HCT116 (cell line): ENCODE data around the gene GPR52. TPM values are rescaled to one million over a fixed set of nuclear protein-coding genes. Genes with fewer than 3 reads are reported as not detected.

Source experiments
- ATAC-seq: fragments of 200-7000 bp; cut with Tn5 transposase; 2 replicates; pipeline ENCODE4 v1.9.1; 2020; ENCODE audit warnings: mild to moderate bottlenecking, moderate library complexity
- BruUV-seq: library from RNA; stranded (reverse); fragments of 400-500 nt; replicated peaks from 2 replicates; lab custom pipeline; 2021; lab: Mats Ljungman, UMichigan
- CTCF ChIA-PET: fragments of 300-600 bp; sonication (Branson Sonifier 250); formaldehyde crosslinking; loops from one replicate; lab custom pipeline; 2021; ENCODE audit warnings: antibody characterized with exemption; lab: Charles Lee
- POLR2A ChIA-PET: fragments of 300-600, 350-600 bp; sonication (Branson Sonifier 250); formaldehyde crosslinking; loops from one replicate; lab custom pipeline; 2021; ENCODE audit warnings: antibody characterized with exemption; lab: Charles Lee
- RAD21 ChIA-PET, 2 experiments: fragments of 300-600 bp; sonication (Branson Sonifier 250); formaldehyde crosslinking; loops; one replicate each; lab custom pipeline; 2023; ENCODE audit warnings: low total read pairs in 2 of 2; ENCODE audit not compliant: uncharacterized antibody in 2 of 2, unreplicated experiment in 2 of 2, low non-redundant PET in 1 of 2; lab: Charles Lee
- DNase-seq: peaks from one replicate; pipeline ENCODE4 v3.0.0-alpha.2; 2010; ENCODE audit warnings: low read depth, low spot score
- H2AFZ ChIP-seq: fragments of 200-600 bp; shearing (Covaris generic), sonication (generic); 2 replicates; pipeline ENCODE4 v1.6.1; 2017; ENCODE audit warnings: low read depth, mixed run types, mixed read lengths, antibody characterized with exemption, low read length; ENCODE audit not compliant: poor library complexity, severe bottlenecking
- H3K27ac ChIP-seq: 2 replicates; pipeline ENCODE4 v1.5.1; 2012; ENCODE audit warnings: low read depth, low read length
- H3K27me3 ChIP-seq: fragments of 200-600 bp; sonication (generic); 2 replicates; pipeline ENCODE4 v1.6.1; 2016; ENCODE audit warnings: mixed run types, low read length, mixed read lengths; ENCODE audit not compliant: insufficient read depth
- H3K36me3 ChIP-seq, 2 experiments: fragments of 200-500 bp in 1 of 2; fragments of 200-600 bp in 1 of 2; sonication (Bioruptor generic) in 1 of 2; sonication (generic) in 1 of 2; 2 replicates each; pipeline versions ENCODE4 v1.5.1 to v1.6.1; 2014 to 2016; ENCODE audit warnings: low read length in 2 of 2, inconsistent platforms in 1 of 2, mixed read lengths in 1 of 2, mixed run types in 1 of 2; ENCODE audit not compliant: insufficient read depth in 2 of 2, control insufficient read depth in 1 of 2
- H3K4me1 ChIP-seq, 2 experiments: fragments of 200-600 bp in 1 of 2; sonication (generic) in 1 of 2; 2 replicates each; pipeline versions ENCODE4 v1.5.1 to v1.6.1; 2012 to 2017; ENCODE audit warnings: low read length in 2 of 2, inconsistent platforms in 1 of 2, mild to moderate bottlenecking in 1 of 2, mixed read lengths in 1 of 2, mixed run types in 1 of 2, moderate library complexity in 1 of 2; ENCODE audit not compliant: insufficient read depth in 2 of 2, control insufficient read depth in 1 of 2
- H3K4me2 ChIP-seq: fragments of 200-600 bp; sonication (generic); 2 replicates; pipeline ENCODE4 v1.6.1; 2017; ENCODE audit warnings: mixed run types, low read length, mixed read lengths
- H3K4me3 ChIP-seq, 2 experiments: fragments of 200-600 bp in 1 of 2; sonication (generic) in 1 of 2; replicated peaks in 1 of 2; 2 replicates each; pipeline ENCODE4 v1.5.1; 2011 to 2016; ENCODE audit warnings: low read length in 2 of 2, control low read depth in 1 of 2, low read depth in 1 of 2, mild to moderate bottlenecking in 1 of 2, mixed read lengths in 1 of 2, mixed run types in 1 of 2
- H3K79me2 ChIP-seq: fragments of 200-600 bp; sonication (generic); 2 replicates; pipeline ENCODE4 v1.6.1; 2017; ENCODE audit warnings: mild to moderate bottlenecking, mixed run types, low read length, moderate library complexity, mixed read lengths; ENCODE audit not compliant: insufficient read depth
- H3K9ac ChIP-seq: fragments of 200-600 bp; sonication (generic); 2 replicates; pipeline ENCODE4 v1.6.1; 2016; ENCODE audit warnings: low read length, mixed read lengths
- H3K9me2 ChIP-seq: fragments of 200-600 bp; sonication (generic), shearing (Covaris generic); 2 replicates; pipeline ENCODE4 v1.6.1; 2017; ENCODE audit warnings: mixed run types, mild to moderate bottlenecking, moderate library complexity; ENCODE audit not compliant: insufficient read depth
- H3K9me3 ChIP-seq, 2 experiments: fragments of 200-500 bp in 1 of 2; fragments of 200-600 bp in 1 of 2; sonication (Bioruptor generic) in 1 of 2; sonication (generic) in 1 of 2; 2 replicates each; pipeline ENCODE4 v1.6.1; 2014 to 2017; ENCODE audit warnings: low read length in 2 of 2, mixed read lengths in 2 of 2, inconsistent platforms in 1 of 2, low read depth in 1 of 2, mild to moderate bottlenecking in 1 of 2, mixed run types in 1 of 2, moderate library complexity in 1 of 2; ENCODE audit not compliant: control insufficient read depth in 1 of 2, insufficient read depth in 1 of 2
- H4K20me1 ChIP-seq: fragments of 200-600 bp; sonication (generic), shearing (Covaris generic); 2 replicates; pipeline ENCODE4 v1.6.1; 2017; ENCODE audit warnings: mixed run types, mild to moderate bottlenecking, moderate library complexity; ENCODE audit not compliant: insufficient read depth
- EGR1 ChIP-seq: IDR thresholded peaks from 2 replicates; pipeline ENCODE4 v1.6.1; 2012; ENCODE audit warnings: low read depth
- EZH2 ChIP-seq: fragments of 200-600 bp; sonication (generic); IDR thresholded peaks from 2 replicates; pipeline ENCODE4 v1.6.1; 2017; ENCODE audit warnings: antibody characterized with exemption, mixed run types
- EZH2phosphoT487 ChIP-seq: fragments of 200-600 bp; IDR thresholded peaks from 2 replicates; pipeline ENCODE4 v1.6.1; 2018; ENCODE audit warnings: antibody characterized with exemption, borderline replicate concordance
- FOSL1 ChIP-seq: IDR thresholded peaks from 2 replicates; pipeline ENCODE4 v1.6.1; 2012; ENCODE audit warnings: low read depth
- JUND ChIP-seq: IDR thresholded peaks from 2 replicates; pipeline ENCODE4 v1.6.1; 2012
- RAD21 ChIP-seq: IDR thresholded peaks from 2 replicates; pipeline ENCODE4 v1.6.1; 2012; ENCODE audit warnings: low read depth, mild to moderate bottlenecking
- SP1 ChIP-seq: IDR thresholded peaks from 2 replicates; pipeline ENCODE4 v1.6.1; 2012; ENCODE audit warnings: low read depth
- SRF ChIP-seq: IDR thresholded peaks from 2 replicates; pipeline ENCODE4 v1.6.1; 2012; ENCODE audit warnings: low read depth
- TCF7L2 ChIP-seq: IDR thresholded peaks from 2 replicates; pipeline ENCODE4 v1.7.0; 2011; ENCODE audit warnings: borderline replicate concordance, inconsistent platforms; ENCODE audit not compliant: insufficient read depth, insufficient read length; ENCODE audit errors: extremely low read depth
- YY1 ChIP-seq: IDR thresholded peaks from 2 replicates; pipeline ENCODE4 v1.6.1; 2011; ENCODE audit warnings: low read length, low read depth, moderate library complexity, mild to moderate bottlenecking; ENCODE audit not compliant: insufficient replicate concordance; ENCODE audit errors: extremely low read depth
- ZNF274 ChIP-seq: fragments of 200-500 bp; sonication (Bioruptor generic); IDR thresholded peaks from 2 replicates; pipeline ENCODE4 v1.6.1; 2014; ENCODE audit warnings: mild to moderate bottlenecking, low read depth, low read length, inconsistent platforms
- intact Hi-C: fragments of 100-400 bp; cut with micrococcal nuclease; formaldehyde crosslinking; loops from 2 replicates; pipeline ENCODE4 v1.10.0; 2022
- total RNA-seq: library from RNA; stranded (reverse); gene quantifications from one replicate; pipeline ENCODE4 v1.2.1, GENCODE V29; 2021; ENCODE audit not compliant: unreplicated experiment
- TF ChIP-seq, protein P1 (sequence below): IDR thresholded peaks from 2 replicates; pipeline ENCODE4 v1.6.1; 2012
- TF ChIP-seq, protein P2 (sequence below): IDR thresholded peaks from 2 replicates; pipeline ENCODE4 v1.6.1; 2011; ENCODE audit warnings: mild to moderate bottlenecking, low read length, moderate library complexity; ENCODE audit not compliant: insufficient replicate concordance; ENCODE audit errors: extremely low read depth
- TF ChIP-seq, protein P3 (sequence below): IDR thresholded peaks from 2 replicates; pipeline ENCODE4 v1.6.1; 2012; ENCODE audit warnings: low read depth

Gene GPR52
- total RNA-seq, 1 experiment from 2014 or later, result 0.34 TPM

DNA sequence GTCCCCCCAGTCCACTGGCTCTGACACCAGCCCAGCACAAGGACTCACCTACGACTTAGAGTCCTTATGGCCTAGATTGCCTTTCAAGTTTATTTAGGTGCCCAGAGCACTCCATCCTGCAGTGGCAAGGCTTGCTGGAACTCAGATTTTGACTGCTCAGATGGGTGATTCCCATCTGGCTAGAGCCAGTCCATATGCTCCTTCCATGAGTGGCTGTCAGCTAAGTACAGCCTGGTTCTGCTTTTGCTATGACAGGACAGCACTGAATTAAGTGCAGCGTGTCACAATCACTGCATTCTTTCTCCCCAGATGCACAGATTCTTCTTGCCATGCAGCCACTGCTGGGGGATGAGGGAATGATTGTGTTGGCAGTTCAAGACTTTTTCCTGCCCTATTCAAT lies 43.8 kb downstream of the GPR52 start:
- no peaks in the 10 kb centered on the region for H4K20me1 ChIP-seq
- H3K9me2 ChIP-seq, result no peaks in the 10 kb centered on the region; the same call in 1 of the 2 replicates
- H3K79me2 ChIP-seq, result no peaks in the 10 kb centered on the region; the same call in 1 of the 2 replicates
- no peak overlapping the region for H3K4me3 ChIP-seq
- H3K27me3 ChIP-seq, result no peaks in the 10 kb centered on the region
- no peak overlapping the region for H3K4me2 ChIP-seq
- H3K9me3 ChIP-seq, result no peaks in the 10 kb centered on the region
- ATAC-seq (no peak), DNase-seq (no peak)
- ChIA-PET POLR2A (no interaction called here), RAD21 (no interaction called here), CTCF (no interaction called here)
- H3K4me1 ChIP-seq, result no peaks in the 10 kb centered on the region
- TF ChIP-seq SRF, result no peak
- TF ChIP-seq, protein P1, sequence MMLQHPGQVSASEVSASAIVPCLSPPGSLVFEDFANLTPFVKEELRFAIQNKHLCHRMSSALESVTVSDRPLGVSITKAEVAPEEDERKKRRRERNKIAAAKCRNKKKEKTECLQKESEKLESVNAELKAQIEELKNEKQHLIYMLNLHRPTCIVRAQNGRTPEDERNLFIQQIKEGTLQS, result no peak
- no peak for TF ChIP-seq SP1
- TF ChIP-seq ZNF274, result no peak
- no peak for TF ChIP-seq TCF7L2
- no TSS peak for BruUV-seq
- H3K36me3 ChIP-seq, result no peaks in the 10 kb centered on the region
- no peak overlapping the region for H2AFZ ChIP-seq
- intact Hi-C loops, result no loop called here
- no peak overlapping the region for H3K27ac ChIP-seq
- H3K9ac ChIP-seq, result no peak overlapping the region

DNA sequence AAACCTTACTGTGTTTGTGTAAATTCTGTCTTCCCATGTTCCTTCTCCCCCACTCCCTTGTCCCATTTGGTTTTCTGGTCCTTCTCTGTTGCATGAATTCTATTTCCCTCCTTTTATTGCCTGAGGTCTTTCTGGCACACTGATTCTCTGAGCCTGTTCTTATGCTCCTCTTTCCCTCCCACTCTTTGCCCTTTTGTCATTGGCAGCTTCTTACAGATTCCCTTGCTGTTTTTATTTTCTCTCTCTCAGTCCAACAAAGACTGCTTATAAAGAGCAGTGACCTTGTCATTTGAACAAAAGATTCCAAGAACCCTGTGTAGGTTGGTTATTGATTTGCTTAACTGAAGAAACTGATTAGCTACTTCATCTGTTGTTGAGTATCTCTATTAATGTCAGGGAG lies 49.7 kb downstream of the GPR52 start:
- no TSS peak for BruUV-seq
- intact Hi-C loops, result no loop called here
- CTCF ChIA-PET, result no interaction called here
- TF ChIP-seq EZH2phosphoT487, result no peak
- TF ChIP-seq, protein P2, sequence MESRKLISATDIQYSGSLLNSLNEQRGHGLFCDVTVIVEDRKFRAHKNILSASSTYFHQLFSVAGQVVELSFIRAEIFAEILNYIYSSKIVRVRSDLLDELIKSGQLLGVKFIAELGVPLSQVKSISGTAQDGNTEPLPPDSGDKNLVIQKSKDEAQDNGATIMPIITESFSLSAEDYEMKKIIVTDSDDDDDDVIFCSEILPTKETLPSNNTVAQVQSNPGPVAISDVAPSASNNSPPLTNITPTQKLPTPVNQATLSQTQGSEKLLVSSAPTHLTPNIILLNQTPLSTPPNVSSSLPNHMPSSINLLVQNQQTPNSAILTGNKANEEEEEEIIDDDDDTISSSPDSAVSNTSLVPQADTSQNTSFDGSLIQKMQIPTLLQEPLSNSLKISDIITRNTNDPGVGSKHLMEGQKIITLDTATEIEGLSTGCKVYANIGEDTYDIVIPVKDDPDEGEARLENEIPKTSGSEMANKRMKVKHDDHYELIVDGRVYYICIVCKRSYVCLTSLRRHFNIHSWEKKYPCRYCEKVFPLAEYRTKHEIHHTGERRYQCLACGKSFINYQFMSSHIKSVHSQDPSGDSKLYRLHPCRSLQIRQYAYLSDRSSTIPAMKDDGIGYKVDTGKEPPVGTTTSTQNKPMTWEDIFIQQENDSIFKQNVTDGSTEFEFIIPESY, result no peak
- no peak for TF ChIP-seq EZH2
- no peak for TF ChIP-seq SRF
- no peak for TF ChIP-seq FOSL1
- TF ChIP-seq JUND, result no peak
- no peak for TF ChIP-seq TCF7L2
- TF ChIP-seq, protein P1, result no peak
- no peak for TF ChIP-seq EGR1
- TF ChIP-seq, protein P3, sequence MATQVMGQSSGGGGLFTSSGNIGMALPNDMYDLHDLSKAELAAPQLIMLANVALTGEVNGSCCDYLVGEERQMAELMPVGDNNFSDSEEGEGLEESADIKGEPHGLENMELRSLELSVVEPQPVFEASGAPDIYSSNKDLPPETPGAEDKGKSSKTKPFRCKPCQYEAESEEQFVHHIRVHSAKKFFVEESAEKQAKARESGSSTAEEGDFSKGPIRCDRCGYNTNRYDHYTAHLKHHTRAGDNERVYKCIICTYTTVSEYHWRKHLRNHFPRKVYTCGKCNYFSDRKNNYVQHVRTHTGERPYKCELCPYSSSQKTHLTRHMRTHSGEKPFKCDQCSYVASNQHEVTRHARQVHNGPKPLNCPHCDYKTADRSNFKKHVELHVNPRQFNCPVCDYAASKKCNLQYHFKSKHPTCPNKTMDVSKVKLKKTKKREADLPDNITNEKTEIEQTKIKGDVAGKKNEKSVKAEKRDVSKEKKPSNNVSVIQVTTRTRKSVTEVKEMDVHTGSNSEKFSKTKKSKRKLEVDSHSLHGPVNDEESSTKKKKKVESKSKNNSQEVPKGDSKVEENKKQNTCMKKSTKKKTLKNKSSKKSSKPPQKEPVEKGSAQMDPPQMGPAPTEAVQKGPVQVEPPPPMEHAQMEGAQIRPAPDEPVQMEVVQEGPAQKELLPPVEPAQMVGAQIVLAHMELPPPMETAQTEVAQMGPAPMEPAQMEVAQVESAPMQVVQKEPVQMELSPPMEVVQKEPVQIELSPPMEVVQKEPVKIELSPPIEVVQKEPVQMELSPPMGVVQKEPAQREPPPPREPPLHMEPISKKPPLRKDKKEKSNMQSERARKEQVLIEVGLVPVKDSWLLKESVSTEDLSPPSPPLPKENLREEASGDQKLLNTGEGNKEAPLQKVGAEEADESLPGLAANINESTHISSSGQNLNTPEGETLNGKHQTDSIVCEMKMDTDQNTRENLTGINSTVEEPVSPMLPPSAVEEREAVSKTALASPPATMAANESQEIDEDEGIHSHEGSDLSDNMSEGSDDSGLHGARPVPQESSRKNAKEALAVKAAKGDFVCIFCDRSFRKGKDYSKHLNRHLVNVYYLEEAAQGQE, result no peak
- no peak for TF ChIP-seq YY1
- TF ChIP-seq RAD21, result no peak
- no peak overlapping the region for H3K9ac ChIP-seq
- H3K79me2 ChIP-seq, result no peaks in the 10 kb centered on the region
- H3K27me3 ChIP-seq, result no peaks in the 10 kb centered on the region
- H3K27ac ChIP-seq, result no peak overlapping the region
- H2AFZ ChIP-seq, result no peak overlapping the region
- no peaks in the 10 kb centered on the region for H3K9me3 ChIP-seq
- no peaks in the 10 kb centered on the region for H4K20me1 ChIP-seq
- no peaks in the 10 kb centered on the region for H3K9me2 ChIP-seq
- DNase-seq (no peak), ATAC-seq (no peak)
- no peak overlapping the region for H3K4me3 ChIP-seq
- POLR2A ChIA-PET, result no interaction called here
- H3K4me2 ChIP-seq, result no peak overlapping the region
- no peaks in the 10 kb centered on the region for H3K4me1 ChIP-seq
- RAD21 ChIA-PET, result no interaction called here
- no peaks in the 10 kb centered on the region for H3K36me3 ChIP-seq
